ENCODE results near the gene FADS3.

Gene FADS3

GRCh38 chr11:61891331-61892084, at the start of gene FADS3:
Gene FADS3, minus strand, starts transcription at chr11:61891545. Its CDS starts 164 bp downstream, at chr11:61891381.
- DNase-seq (ENCODE audit: low read depth) = peak; percentile 74
- no peak for TF ChIP-seq CTCF (IDR thresholded peaks at IDR 0.05; ENCODE audit: insufficient read depth, low read depth, low read length, missing control alignments)
- peak within 1 kb of the TSS; percentile 55 for H3K4me3 ChIP-seq (ENCODE audit: low read length)

GRCh38 chr11:61940466-61940865, 49.1 kb upstream of the FADS3 start:
- DNase-seq (ENCODE audit: low read depth) = no peak
- no peak for TF ChIP-seq CTCF (IDR thresholded peaks at IDR 0.05; ENCODE audit: insufficient read depth, low read depth, low read length, missing control alignments)
- H3K4me3 ChIP-seq (ENCODE audit: low read length) = no peak overlapping the region

- no peak for DNase-seq (ENCODE audit: low read depth)
- no peak for TF ChIP-seq CTCF (IDR thresholded peaks at IDR 0.05; ENCODE audit: insufficient read depth, low read depth, low read length, missing control alignments)
- no peak overlapping the region for H3K4me3 ChIP-seq (ENCODE audit: low read length)
These were observed 44.5 kb upstream of the FADS3 start for GRCh38 chr11:61935861-61936260.

- no peak for DNase-seq (ENCODE audit: low read depth)
- no peak overlapping the region for H3K4me3 ChIP-seq (ENCODE audit: low read length)
- no peak for TF ChIP-seq CTCF (IDR thresholded peaks at IDR 0.05; ENCODE audit: insufficient read depth, low read depth, low read length, missing control alignments)
These were observed 39.6 kb upstream of the FADS3 start for GRCh38 chr11:61930933-61931332.

- DNase-seq (ENCODE audit: low read depth) = no peak
- no peak for TF ChIP-seq CTCF (IDR thresholded peaks at IDR 0.05; ENCODE audit: insufficient read depth, low read depth, low read length, missing control alignments)
- H3K4me3 ChIP-seq (ENCODE audit: low read length) = no peak overlapping the region
These were observed 37.3 kb upstream of the FADS3 start for GRCh38 chr11:61928606-61929005.

GRCh38 chr11:61927501-61927900, 36.2 kb upstream of the FADS3 start:
- TF ChIP-seq CTCF (IDR thresholded peaks at IDR 0.05; ENCODE audit: insufficient read depth, low read depth, low read length, missing control alignments) = no peak
- no peak overlapping the region for H3K4me3 ChIP-seq (ENCODE audit: low read length)
- DNase-seq (ENCODE audit: low read depth) = no peak

GRCh38 chr11:61926235-61926634, 34.9 kb upstream of the FADS3 start:
- H3K4me3 ChIP-seq (ENCODE audit: low read length) = no peak overlapping the region
- no peak for TF ChIP-seq CTCF (IDR thresholded peaks at IDR 0.05; ENCODE audit: insufficient read depth, low read depth, low read length, missing control alignments)

More at GRCh38 chr11:61926235-61926634, 34.9 kb upstream of the FADS3 start:
- no peak for DNase-seq (ENCODE audit: low read depth)

Data from epithelial cell of esophagus (primary cell).